HCT116 (cell line): ENCODE measurements around the gene SLC13A3. TPM values are rescaled to one million over a fixed set of nuclear protein-coding genes. Genes with fewer than 3 reads are reported as not detected.

ENCODE experiments used
- ATAC-seq: fragments of 200-7000 bp; cut with Tn5 transposase; 2 replicates; pipeline ENCODE4 v1.9.1; 2020; ENCODE audit warnings: mild to moderate bottlenecking, moderate library complexity
- BruUV-seq: library from RNA; stranded (reverse); fragments of 400-500 nt; replicated peaks from 2 replicates; lab custom pipeline; 2021; lab: Mats Ljungman, UMichigan
- CTCF ChIA-PET: fragments of 300-600 bp; sonication (Branson Sonifier 250); formaldehyde crosslinking; loops from one replicate; lab custom pipeline; 2021; ENCODE audit warnings: antibody characterized with exemption; lab: Charles Lee
- POLR2A ChIA-PET: fragments of 300-600, 350-600 bp; sonication (Branson Sonifier 250); formaldehyde crosslinking; loops from one replicate; lab custom pipeline; 2021; ENCODE audit warnings: antibody characterized with exemption; lab: Charles Lee
- RAD21 ChIA-PET, 2 experiments: fragments of 300-600 bp; sonication (Branson Sonifier 250); formaldehyde crosslinking; loops; one replicate each; lab custom pipeline; 2023; ENCODE audit warnings: low total read pairs in 2 of 2; ENCODE audit not compliant: uncharacterized antibody in 2 of 2, unreplicated experiment in 2 of 2, low non-redundant PET in 1 of 2; lab: Charles Lee
- DNase-seq: peaks from one replicate; pipeline ENCODE4 v3.0.0-alpha.2; 2010; ENCODE audit warnings: low read depth, low spot score
- H2AFZ ChIP-seq: fragments of 200-600 bp; shearing (Covaris generic), sonication (generic); 2 replicates; pipeline ENCODE4 v1.6.1; 2017; ENCODE audit warnings: low read depth, mixed run types, mixed read lengths, antibody characterized with exemption, low read length; ENCODE audit not compliant: poor library complexity, severe bottlenecking
- H3K27ac ChIP-seq: 2 replicates; pipeline ENCODE4 v1.5.1; 2012; ENCODE audit warnings: low read depth, low read length
- H3K27me3 ChIP-seq: fragments of 200-600 bp; sonication (generic); 2 replicates; pipeline ENCODE4 v1.6.1; 2016; ENCODE audit warnings: mixed run types, low read length, mixed read lengths; ENCODE audit not compliant: insufficient read depth
- H3K36me3 ChIP-seq, 2 experiments: fragments of 200-500 bp in 1 of 2; fragments of 200-600 bp in 1 of 2; sonication (Bioruptor generic) in 1 of 2; sonication (generic) in 1 of 2; 2 replicates each; pipeline versions ENCODE4 v1.5.1 to v1.6.1; 2014 to 2016; ENCODE audit warnings: low read length in 2 of 2, inconsistent platforms in 1 of 2, mixed read lengths in 1 of 2, mixed run types in 1 of 2; ENCODE audit not compliant: insufficient read depth in 2 of 2, control insufficient read depth in 1 of 2
- H3K4me1 ChIP-seq, 2 experiments: fragments of 200-600 bp in 1 of 2; sonication (generic) in 1 of 2; 2 replicates each; pipeline versions ENCODE4 v1.5.1 to v1.6.1; 2012 to 2017; ENCODE audit warnings: low read length in 2 of 2, inconsistent platforms in 1 of 2, mild to moderate bottlenecking in 1 of 2, mixed read lengths in 1 of 2, mixed run types in 1 of 2, moderate library complexity in 1 of 2; ENCODE audit not compliant: insufficient read depth in 2 of 2, control insufficient read depth in 1 of 2
- H3K4me2 ChIP-seq: fragments of 200-600 bp; sonication (generic); 2 replicates; pipeline ENCODE4 v1.6.1; 2017; ENCODE audit warnings: mixed run types, low read length, mixed read lengths
- H3K4me3 ChIP-seq, 2 experiments: fragments of 200-600 bp in 1 of 2; sonication (generic) in 1 of 2; replicated peaks in 1 of 2; 2 replicates each; pipeline ENCODE4 v1.5.1; 2011 to 2016; ENCODE audit warnings: low read length in 2 of 2, control low read depth in 1 of 2, low read depth in 1 of 2, mild to moderate bottlenecking in 1 of 2, mixed read lengths in 1 of 2, mixed run types in 1 of 2
- H3K79me2 ChIP-seq: fragments of 200-600 bp; sonication (generic); 2 replicates; pipeline ENCODE4 v1.6.1; 2017; ENCODE audit warnings: mild to moderate bottlenecking, mixed run types, low read length, moderate library complexity, mixed read lengths; ENCODE audit not compliant: insufficient read depth
- H3K9ac ChIP-seq: fragments of 200-600 bp; sonication (generic); 2 replicates; pipeline ENCODE4 v1.6.1; 2016; ENCODE audit warnings: low read length, mixed read lengths
- H3K9me2 ChIP-seq: fragments of 200-600 bp; sonication (generic), shearing (Covaris generic); 2 replicates; pipeline ENCODE4 v1.6.1; 2017; ENCODE audit warnings: mixed run types, mild to moderate bottlenecking, moderate library complexity; ENCODE audit not compliant: insufficient read depth
- H3K9me3 ChIP-seq, 2 experiments: fragments of 200-500 bp in 1 of 2; fragments of 200-600 bp in 1 of 2; sonication (Bioruptor generic) in 1 of 2; sonication (generic) in 1 of 2; 2 replicates each; pipeline ENCODE4 v1.6.1; 2014 to 2017; ENCODE audit warnings: low read length in 2 of 2, mixed read lengths in 2 of 2, inconsistent platforms in 1 of 2, low read depth in 1 of 2, mild to moderate bottlenecking in 1 of 2, mixed run types in 1 of 2, moderate library complexity in 1 of 2; ENCODE audit not compliant: control insufficient read depth in 1 of 2, insufficient read depth in 1 of 2
- H4K20me1 ChIP-seq: fragments of 200-600 bp; sonication (generic), shearing (Covaris generic); 2 replicates; pipeline ENCODE4 v1.6.1; 2017; ENCODE audit warnings: mixed run types, mild to moderate bottlenecking, moderate library complexity; ENCODE audit not compliant: insufficient read depth
- CBX3 ChIP-seq: IDR thresholded peaks from 2 replicates; pipeline ENCODE4 v1.6.1; 2012; ENCODE audit warnings: low read depth
- CEBPB ChIP-seq: IDR thresholded peaks from 2 replicates; pipeline ENCODE4 v1.6.1; 2012; ENCODE audit warnings: low read depth
- EGR1 ChIP-seq: IDR thresholded peaks from 2 replicates; pipeline ENCODE4 v1.6.1; 2012; ENCODE audit warnings: low read depth
- ELF1 ChIP-seq: IDR thresholded peaks from 2 replicates; pipeline ENCODE4 v1.6.1; 2012; ENCODE audit warnings: low read depth, borderline replicate concordance
- EZH2 ChIP-seq: fragments of 200-600 bp; sonication (generic); IDR thresholded peaks from 2 replicates; pipeline ENCODE4 v1.6.1; 2017; ENCODE audit warnings: antibody characterized with exemption, mixed run types
- EZH2phosphoT487 ChIP-seq: fragments of 200-600 bp; IDR thresholded peaks from 2 replicates; pipeline ENCODE4 v1.6.1; 2018; ENCODE audit warnings: antibody characterized with exemption, borderline replicate concordance
- POLR2AphosphoS5 ChIP-seq: IDR thresholded peaks from 2 replicates; pipeline ENCODE4 v1.6.1; 2011; ENCODE audit warnings: mild to moderate bottlenecking, low read depth, low read length, moderate library complexity
- SIN3A ChIP-seq: IDR thresholded peaks from 2 replicates; pipeline ENCODE4 v1.6.1; 2012; ENCODE audit warnings: low read depth
- SP1 ChIP-seq: IDR thresholded peaks from 2 replicates; pipeline ENCODE4 v1.6.1; 2012; ENCODE audit warnings: low read depth
- SRF ChIP-seq: IDR thresholded peaks from 2 replicates; pipeline ENCODE4 v1.6.1; 2012; ENCODE audit warnings: low read depth
- ZFX ChIP-seq: fragments of 450-650 bp; IDR thresholded peaks from 2 replicates; pipeline ENCODE4 v1.6.1; 2017
- intact Hi-C: fragments of 100-400 bp; cut with micrococcal nuclease; formaldehyde crosslinking; loops from 2 replicates; pipeline ENCODE4 v1.10.0; 2022
- total RNA-seq: library from RNA; stranded (reverse); gene quantifications from one replicate; pipeline ENCODE4 v1.2.1, GENCODE V29; 2021; ENCODE audit not compliant: unreplicated experiment
- TF ChIP-seq, protein P1 (sequence below): IDR thresholded peaks from 2 replicates; pipeline ENCODE4 v1.6.1; 2012; ENCODE audit warnings: low read depth

SLC13A3 gene
- total RNA-seq, 1 experiment from 2014 or later = not detected

DNA sequence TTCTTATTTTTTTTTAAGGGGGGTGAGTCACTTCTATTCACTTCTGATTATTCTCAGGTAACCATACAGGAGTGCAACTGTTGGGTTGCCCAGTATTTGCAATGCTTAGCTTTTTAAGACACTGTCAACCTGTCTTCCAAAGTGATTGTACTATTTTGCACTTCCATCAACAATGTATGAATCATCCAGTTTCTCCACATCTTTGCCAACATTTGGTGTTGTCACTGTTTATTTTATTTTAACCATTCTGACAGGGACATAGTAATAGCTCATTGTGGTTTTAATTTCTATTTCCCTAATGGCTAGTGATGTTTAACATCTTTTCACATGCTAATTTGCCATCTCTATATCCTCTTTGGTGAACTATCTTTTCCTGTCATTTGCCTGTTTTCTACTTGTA is 1.4 kb upstream of the SLC13A3 start:
- intact Hi-C loops = no loop called here
- Histone ChIP-seq H3K4me2 (no peak overlapping the region), H3K4me1 (no peaks in the 10 kb centered on the region), H3K9me3 (no peaks in the 10 kb centered on the region), H3K27ac (no peak overlapping the region), H3K9me2 (no peaks in the 10 kb centered on the region), H3K9ac (no peak overlapping the region), H3K27me3 (peaks cover 26% of the 10 kb centered on the region), H3K79me2 (no peaks in the 10 kb centered on the region), H3K4me3 (no peak overlapping the region), H2AFZ (no peak overlapping the region), H4K20me1 (no peaks in the 10 kb centered on the region), H3K36me3 (no peaks in the 10 kb centered on the region)
- no TSS peak for BruUV-seq
- TF ChIP-seq SP1 = no peak
- TF ChIP-seq SRF = no peak
- TF ChIP-seq SIN3A = no peak
- TF ChIP-seq, protein P1, sequence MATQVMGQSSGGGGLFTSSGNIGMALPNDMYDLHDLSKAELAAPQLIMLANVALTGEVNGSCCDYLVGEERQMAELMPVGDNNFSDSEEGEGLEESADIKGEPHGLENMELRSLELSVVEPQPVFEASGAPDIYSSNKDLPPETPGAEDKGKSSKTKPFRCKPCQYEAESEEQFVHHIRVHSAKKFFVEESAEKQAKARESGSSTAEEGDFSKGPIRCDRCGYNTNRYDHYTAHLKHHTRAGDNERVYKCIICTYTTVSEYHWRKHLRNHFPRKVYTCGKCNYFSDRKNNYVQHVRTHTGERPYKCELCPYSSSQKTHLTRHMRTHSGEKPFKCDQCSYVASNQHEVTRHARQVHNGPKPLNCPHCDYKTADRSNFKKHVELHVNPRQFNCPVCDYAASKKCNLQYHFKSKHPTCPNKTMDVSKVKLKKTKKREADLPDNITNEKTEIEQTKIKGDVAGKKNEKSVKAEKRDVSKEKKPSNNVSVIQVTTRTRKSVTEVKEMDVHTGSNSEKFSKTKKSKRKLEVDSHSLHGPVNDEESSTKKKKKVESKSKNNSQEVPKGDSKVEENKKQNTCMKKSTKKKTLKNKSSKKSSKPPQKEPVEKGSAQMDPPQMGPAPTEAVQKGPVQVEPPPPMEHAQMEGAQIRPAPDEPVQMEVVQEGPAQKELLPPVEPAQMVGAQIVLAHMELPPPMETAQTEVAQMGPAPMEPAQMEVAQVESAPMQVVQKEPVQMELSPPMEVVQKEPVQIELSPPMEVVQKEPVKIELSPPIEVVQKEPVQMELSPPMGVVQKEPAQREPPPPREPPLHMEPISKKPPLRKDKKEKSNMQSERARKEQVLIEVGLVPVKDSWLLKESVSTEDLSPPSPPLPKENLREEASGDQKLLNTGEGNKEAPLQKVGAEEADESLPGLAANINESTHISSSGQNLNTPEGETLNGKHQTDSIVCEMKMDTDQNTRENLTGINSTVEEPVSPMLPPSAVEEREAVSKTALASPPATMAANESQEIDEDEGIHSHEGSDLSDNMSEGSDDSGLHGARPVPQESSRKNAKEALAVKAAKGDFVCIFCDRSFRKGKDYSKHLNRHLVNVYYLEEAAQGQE = no peak
- TF ChIP-seq POLR2AphosphoS5 = no peak
- no peak for TF ChIP-seq CBX3
- no peak for TF ChIP-seq ZFX
- TF ChIP-seq CEBPB = no peak
- no peak for TF ChIP-seq EZH2
- no peak for TF ChIP-seq EZH2phosphoT487
- TF ChIP-seq ELF1 = no peak
- TF ChIP-seq EGR1 = no peak
- CTCF ChIA-PET = no interaction called here
- no peak for DNase-seq
- RAD21 ChIA-PET = no interaction called here
- ATAC-seq = no peak
- POLR2A ChIA-PET = no interaction called here
